Measurements from ENCODE around the gene BAZ1A.
"Not testable (repeated sequence)": the region's sequence is repeated elsewhere in the genome, so short reads cannot be mapped to it uniquely, and the experiment has no call there.

BAZ1A gene

GRCh38 chr14:34792598-34792997 is 82.6 kb downstream of the BAZ1A start:
- no peak for DNase-seq (ENCODE audit: low read depth, low spot score)

DNA sequence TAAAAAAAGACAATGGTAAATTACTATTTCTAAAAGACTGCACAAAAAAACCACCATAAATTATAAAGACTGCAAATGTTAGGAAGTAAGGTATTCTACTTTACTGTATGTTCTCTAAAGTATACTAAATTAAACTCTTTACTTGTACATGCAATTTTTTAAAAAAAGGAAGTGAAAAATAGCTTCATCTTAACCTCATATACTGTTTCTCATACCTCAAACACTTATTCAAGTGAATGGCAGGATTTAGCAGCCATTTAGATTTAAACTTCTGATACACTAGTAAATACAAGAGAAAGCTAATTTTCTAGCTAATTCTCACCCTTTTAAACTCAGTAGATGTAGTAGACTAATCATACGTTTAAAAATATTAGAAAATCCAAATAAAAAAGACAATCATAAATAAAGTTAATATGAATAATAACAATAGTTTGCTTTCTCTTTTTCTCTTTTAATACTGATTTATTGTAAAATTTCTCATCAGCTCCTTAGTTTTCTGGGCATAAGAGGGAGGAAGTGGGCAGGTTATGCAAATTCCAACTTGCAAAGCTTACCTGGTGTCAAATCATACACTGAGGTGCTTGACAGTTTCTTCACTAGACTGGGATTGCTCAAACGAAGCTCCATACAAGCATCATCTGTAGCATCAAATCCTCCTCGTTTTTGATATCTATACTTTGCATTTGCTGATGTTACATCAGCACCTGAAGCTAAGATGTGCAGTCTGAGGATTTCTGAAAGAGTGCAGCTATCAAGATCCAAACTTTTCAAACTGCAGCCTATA is 89.7 kb downstream of the BAZ1A start:
- no peak for DNase-seq (ENCODE audit: low read depth, low spot score)

- DNase-seq (ENCODE audit: low read depth, low spot score) = no peak
Measured at GRCh38 chr14:34782031-34782430, 93.1 kb downstream of the BAZ1A start.

- DNase-seq (ENCODE audit: low read depth, low spot score) = no peak
Measured at GRCh38 chr14:34781242-34781641, 93.9 kb downstream of the BAZ1A start.

DNA sequence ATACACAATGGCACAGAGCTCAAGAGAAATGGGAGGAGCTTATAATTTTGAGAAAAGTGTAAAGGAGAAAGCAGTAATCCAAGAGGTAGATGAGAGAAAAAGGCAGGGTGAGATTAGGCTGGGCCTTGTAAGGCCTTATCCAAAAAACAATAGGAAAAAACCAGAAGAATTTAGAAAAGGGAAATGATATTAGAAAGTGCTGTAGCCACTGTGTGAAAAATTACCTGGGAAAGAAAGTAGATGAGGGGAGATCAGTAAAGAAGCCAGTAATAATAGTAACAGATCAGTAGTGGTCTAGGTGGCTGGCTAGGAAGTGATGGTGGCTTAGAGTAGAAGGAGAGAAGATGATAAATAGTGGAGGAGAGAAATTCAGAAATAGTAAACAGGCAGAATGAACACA is 94.5 kb downstream of the BAZ1A start:
- DNase-seq (ENCODE audit: low read depth, low spot score) = no peak

DNA sequence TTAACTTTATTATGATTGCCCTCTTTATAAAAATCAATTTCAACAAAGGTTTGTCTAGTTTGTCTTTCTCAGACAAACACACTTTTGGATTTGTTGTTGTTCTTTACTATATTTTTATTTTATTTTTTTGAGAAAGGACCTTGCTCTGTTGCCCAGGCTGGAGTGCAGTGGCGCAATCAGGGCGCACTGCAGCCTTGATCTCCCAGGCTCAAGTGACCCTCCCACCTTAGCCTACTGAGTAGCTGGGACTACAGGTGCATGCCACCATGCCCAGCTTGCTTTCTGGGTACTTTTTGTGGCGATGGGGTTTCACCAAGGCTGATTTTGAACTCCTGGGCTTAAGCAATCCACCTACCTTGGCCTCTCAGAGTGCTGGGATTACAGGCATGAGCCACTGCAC is 96.4 kb downstream of the BAZ1A start:
- DNase-seq (ENCODE audit: low read depth, low spot score) = no peak

DNA sequence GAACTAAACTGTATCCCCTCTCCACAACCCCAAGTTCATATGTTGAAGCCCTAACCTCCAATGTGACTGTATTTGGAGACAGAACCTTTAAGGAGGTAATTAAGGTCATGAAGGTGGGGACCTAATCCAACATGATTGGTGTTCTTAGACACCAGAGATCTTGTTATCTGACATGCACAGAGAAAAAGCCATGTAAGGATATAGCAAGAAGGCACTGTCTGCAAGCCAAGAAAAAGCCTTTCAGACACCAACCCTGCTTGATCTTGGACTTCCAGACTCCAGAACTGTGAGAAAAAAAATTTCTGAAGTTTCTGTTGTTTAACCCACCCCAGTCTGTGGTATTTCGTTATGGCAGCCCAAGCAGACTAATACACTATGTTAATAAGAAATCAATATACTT is 98.5 kb downstream of the BAZ1A start:
- DNase-seq (ENCODE audit: low read depth, low spot score) = no peak

DNA sequence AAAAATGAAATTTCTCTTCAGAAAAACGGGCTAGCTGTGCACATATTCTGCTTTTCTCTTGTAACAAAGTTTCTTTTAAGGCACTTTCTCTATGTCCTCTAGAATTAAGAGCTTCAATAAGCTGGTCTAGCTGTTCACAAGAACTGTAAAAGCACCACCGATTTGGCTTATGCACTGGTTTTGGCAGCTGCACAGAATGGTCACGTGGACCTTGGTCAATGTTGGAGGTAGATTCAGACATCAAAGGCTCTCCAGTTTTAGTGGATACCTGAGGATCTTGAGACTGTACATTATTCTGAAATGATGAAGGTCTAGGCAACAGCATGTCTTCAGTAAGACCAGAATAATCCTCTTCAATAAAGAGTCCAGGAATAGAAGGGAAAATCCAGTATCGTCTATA is 99.2 kb downstream of the BAZ1A start:
- no peak for DNase-seq (ENCODE audit: low read depth, low spot score)

DNA sequence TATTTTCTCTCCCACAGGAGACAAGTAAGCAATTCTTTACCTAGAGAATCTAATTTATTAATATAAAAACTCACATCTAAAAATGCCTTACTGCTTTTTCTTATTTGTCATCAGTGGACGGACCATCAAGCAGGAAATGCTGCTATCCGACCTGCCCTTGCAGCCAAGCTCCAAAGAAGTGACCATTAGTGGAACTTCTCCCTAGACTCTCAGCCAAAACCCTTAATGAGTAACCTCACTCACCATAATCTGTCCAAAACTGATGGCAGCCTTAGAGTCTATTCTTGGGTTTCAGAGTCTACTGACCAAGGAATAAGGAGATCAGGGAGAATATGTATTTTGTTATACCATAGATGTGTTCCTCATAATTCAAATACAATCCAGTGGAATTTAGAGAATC is 99.8 kb downstream of the BAZ1A start:
- DNase-seq (ENCODE audit: low read depth, low spot score) = no peak

GRCh38 chr14:34770901-34771300 is 104.3 kb downstream of the BAZ1A start:
- no peak for DNase-seq (ENCODE audit: low read depth, low spot score)

DNA sequence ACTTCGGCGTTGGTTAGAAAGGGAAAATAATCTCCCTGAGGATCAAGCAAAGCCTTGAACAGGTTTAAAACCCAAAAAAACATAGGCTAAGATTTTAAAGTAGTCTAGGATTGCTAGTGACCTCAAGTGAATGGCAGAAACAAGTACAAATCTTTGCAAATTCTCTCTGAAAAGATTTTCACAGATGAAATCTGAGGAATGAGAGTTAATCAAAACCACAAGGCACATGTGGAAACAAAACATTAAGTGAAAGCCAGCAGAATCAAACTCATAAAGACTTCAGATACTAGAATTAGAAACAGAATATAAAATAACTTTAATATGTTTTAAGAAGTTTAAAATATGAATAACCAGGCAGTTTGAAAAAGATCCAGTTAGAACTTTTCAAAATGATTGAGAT is 108.6 kb downstream of the BAZ1A start:
- DNase-seq (ENCODE audit: low read depth, low spot score) = no peak

GRCh38 chr14:34766060-34766459 is 109.1 kb downstream of the BAZ1A start:
- DNase-seq (ENCODE audit: low read depth, low spot score) = no peak

DNA sequence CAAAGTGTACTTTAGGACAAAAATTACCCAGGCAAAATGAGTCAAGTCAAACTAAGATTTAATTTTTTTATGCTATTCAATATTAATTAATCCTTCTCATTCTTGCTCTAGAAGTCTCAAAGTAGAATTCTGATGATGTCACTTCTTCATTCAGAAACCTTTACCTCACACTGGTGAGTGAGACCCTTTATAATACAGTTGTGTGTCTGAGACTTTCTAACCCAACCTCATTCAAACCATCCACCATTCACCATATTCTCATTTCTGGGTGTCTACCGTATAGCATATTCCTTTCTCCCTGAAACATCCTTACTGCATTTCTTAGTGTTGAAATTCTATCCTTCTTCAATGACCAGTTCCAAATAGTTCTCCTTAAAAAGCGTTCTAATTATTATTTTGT is 119.9 kb downstream of the BAZ1A start:
- DNase-seq (ENCODE audit: low read depth, low spot score) = no peak

- DNase-seq (ENCODE audit: low read depth, low spot score) = no peak
Measured at GRCh38 chr14:34754687-34755086, 120.5 kb downstream of the BAZ1A start.

DNA sequence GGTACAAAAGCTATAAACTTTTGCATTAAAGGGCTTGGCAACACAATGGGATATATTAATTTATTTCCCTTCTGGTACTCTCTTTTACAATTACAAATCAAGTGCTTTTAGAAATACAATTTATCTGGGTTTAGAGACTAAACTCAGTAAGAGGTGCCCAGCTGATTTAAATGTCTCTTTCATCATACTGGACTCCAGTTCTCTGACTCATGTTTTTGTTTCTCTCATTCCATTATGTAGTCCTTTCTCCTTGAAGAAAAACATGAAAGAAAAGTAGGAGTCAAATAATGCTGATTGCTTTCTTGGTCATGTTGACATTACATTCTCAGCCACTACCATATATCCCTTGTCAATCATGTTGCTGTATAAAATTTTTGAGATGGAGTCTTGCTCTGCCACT is 124.5 kb downstream of the BAZ1A start:
- no peak for DNase-seq (ENCODE audit: low read depth, low spot score)

- DNase-seq (ENCODE audit: low read depth, low spot score) = no peak
Measured at GRCh38 chr14:34750233-34750632, 124.9 kb downstream of the BAZ1A start.

GRCh38 chr14:34749408-34749807 is 125.8 kb downstream of the BAZ1A start:
- DNase-seq (ENCODE audit: low read depth, low spot score) = no peak

DNA sequence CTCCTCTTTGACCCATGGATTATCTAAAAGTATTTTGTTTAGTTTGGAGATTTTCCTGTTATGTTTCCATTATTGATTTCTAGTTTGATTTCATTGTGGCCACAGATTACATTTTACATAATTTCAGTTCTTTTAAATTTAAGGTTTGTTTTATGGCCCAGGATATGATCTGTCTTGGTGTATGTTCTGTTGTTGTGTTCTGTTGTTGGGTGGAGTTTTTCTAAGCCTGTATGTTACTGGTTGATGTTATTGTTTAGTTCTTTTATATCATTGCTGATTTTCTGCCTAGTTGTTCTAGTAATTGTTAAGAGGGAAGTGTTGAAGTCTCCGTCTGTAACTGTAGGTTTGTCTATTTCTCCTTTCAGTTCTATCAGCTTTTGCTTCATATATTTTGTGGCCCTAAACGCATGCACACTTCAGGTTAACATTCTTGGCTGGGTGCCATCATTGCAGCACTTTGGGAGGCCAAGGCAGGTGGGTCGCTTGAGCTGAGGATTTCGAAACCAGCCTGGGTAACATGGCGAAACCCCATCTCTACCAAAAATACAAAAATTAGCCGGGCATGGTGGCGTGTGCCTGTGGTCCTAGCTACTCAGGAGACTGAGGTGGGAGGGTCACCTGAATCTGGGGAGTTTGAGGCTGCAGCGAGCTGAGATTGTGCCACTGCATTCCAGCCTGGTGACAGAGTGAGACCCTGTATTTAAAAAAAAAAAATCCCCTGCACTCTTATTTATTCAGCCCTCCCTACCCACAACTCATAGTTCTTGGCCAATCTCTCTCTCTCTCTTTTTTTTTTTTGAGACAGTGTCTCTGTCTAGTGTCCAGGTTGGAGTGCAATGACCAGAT is 132.7 kb downstream of the BAZ1A start:
- DNase-seq (ENCODE audit: low read depth, low spot score) = no peak

DNA sequence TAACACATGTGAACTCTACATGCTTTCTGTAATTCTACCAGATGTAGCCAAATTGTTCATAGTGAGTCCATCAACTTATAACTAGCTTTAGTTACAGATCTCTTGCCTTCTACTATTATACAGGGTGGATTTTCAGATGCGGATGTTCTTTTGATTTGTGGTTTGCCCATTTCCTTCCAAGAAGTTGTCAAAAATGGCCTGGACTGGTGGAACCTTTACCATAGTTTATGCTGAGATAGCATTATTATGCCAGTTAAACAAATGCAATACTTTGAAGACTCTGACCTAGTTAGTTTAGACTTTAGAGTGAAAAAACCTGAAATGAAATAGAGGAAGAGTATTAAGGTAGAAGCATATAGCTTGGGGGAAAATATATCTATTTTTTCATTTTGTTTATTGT is 133.3 kb downstream of the BAZ1A start:
- DNase-seq (ENCODE audit: low read depth, low spot score) = no peak

GRCh38 chr14:34740139-34740538 is 135.0 kb downstream of the BAZ1A start:
- DNase-seq (ENCODE audit: low read depth, low spot score) = not testable (repeated sequence)

- DNase-seq (ENCODE audit: low read depth, low spot score) = not testable (repeated sequence)
Measured at GRCh38 chr14:34737079-34737478, 138.1 kb downstream of the BAZ1A start.

GRCh38 chr14:34733245-34733644 is 141.9 kb downstream of the BAZ1A start:
- no peak for DNase-seq (ENCODE audit: low read depth, low spot score)

DNA sequence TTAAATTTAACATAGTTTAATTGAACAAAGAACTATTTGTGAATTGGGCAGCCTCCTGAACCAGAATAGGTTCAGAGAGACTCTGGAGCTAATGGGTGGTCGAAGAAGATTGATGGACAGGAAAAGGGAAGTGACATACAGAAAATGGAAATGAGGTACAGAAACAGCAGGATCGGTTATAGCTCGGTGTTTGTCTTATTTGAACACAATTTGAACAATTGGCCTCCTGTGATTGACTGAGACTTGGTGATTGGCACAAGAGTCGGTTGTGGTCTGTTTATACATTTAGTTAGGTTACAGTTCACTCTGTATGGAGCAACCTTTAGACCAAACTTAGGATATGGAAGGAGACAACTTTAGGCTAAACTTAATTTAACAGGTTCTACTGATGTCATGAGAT is 142.4 kb downstream of the BAZ1A start:
- DNase-seq (ENCODE audit: low read depth, low spot score) = no peak

Data from ELF-1 (cell line).